ENCODE measurements around the gene RNF217.
"Not testable (repeated sequence)": the region's sequence is repeated elsewhere in the genome, so short reads cannot be mapped to it uniquely, and the experiment has no call there.

Gene RNF217

GRCh38 chr6:125124049-125124669 lies 161.9 kb downstream of the RNF217 start:
- no peak for TF ChIP-seq CTCF (IDR thresholded peaks at IDR 0.05; ENCODE audit: low read depth, low read length)
- no peak overlapping the region for H3K4me3 ChIP-seq (replicated peaks in 1 of 2; ENCODE audit: low read depth in 2 of 2, low read length in 2 of 2)
- DNase-seq (ENCODE audit: low read depth in 2 of 2), result peak in 1 of 2 donors; percentile 28

GRCh38 chr6:125125856-125126255 lies 163.6 kb downstream of the RNF217 start:
- H3K4me3 ChIP-seq (replicated peaks in 1 of 2; ENCODE audit: low read depth in 2 of 2, low read length in 2 of 2); DNase-seq (ENCODE audit: low read depth in 2 of 2): not testable (repeated sequence)

GRCh38 chr6:125129354-125129753 lies 167.1 kb downstream of the RNF217 start:
- no peak overlapping the region for H3K4me3 ChIP-seq (replicated peaks in 1 of 2; ENCODE audit: low read depth in 2 of 2, low read length in 2 of 2)
- no peak for TF ChIP-seq CTCF (IDR thresholded peaks at IDR 0.05; ENCODE audit: low read depth, low read length)
- DNase-seq (ENCODE audit: low read depth in 2 of 2), result no peak

GRCh38 chr6:125132058-125132457 lies 169.8 kb downstream of the RNF217 start:
- H3K4me3 ChIP-seq (replicated peaks in 1 of 2; ENCODE audit: low read depth in 2 of 2, low read length in 2 of 2), result no peak overlapping the region
- DNase-seq (ENCODE audit: low read depth in 2 of 2), result peak in 1 of 2 donors; percentile 11
- no peak for TF ChIP-seq CTCF (IDR thresholded peaks at IDR 0.05; ENCODE audit: low read depth, low read length)

GRCh38 chr6:125136378-125136777 lies 174.1 kb downstream of the RNF217 start:
- no peak for DNase-seq (ENCODE audit: low read depth in 2 of 2)
- no peak overlapping the region for H3K4me3 ChIP-seq (replicated peaks in 1 of 2; ENCODE audit: low read depth in 2 of 2, low read length in 2 of 2)
- TF ChIP-seq CTCF (IDR thresholded peaks at IDR 0.05; ENCODE audit: low read depth, low read length), result no peak

- H3K4me3 ChIP-seq (replicated peaks in 1 of 2; ENCODE audit: low read depth in 2 of 2, low read length in 2 of 2), result no peak overlapping the region
- no peak for TF ChIP-seq CTCF (IDR thresholded peaks at IDR 0.05; ENCODE audit: low read depth, low read length)
- DNase-seq (ENCODE audit: low read depth in 2 of 2), result no peak
Measured at GRCh38 chr6:125138083-125138482, 175.8 kb downstream of the RNF217 start.

GRCh38 chr6:125140808-125141207 lies 178.6 kb downstream of the RNF217 start:
- H3K4me3 ChIP-seq (replicated peaks in 1 of 2; ENCODE audit: low read depth in 2 of 2, low read length in 2 of 2), result no peak overlapping the region
- TF ChIP-seq CTCF (IDR thresholded peaks at IDR 0.05; ENCODE audit: low read depth, low read length), result no peak
- DNase-seq (ENCODE audit: low read depth in 2 of 2), result peak; percentile 14 to 63

All from cardiac fibroblast (primary cell).